GM10266 (cell line): ENCODE measurements around the gene DHODH.
"Not testable (repeated sequence)": the region's sequence is repeated elsewhere in the genome, so short reads cannot be mapped to it uniquely, and the experiment has no call there.

Source experiments
- DNase-seq: peaks from one replicate; pipeline ENCODE4 v3.0.0; 2012; ENCODE audit errors: extremely low spot score
- CTCF ChIP-seq: IDR thresholded peaks from 2 replicates; pipeline ENCODE4 v1.5.1; 2012; ENCODE audit warnings: mild to moderate bottlenecking, low read depth; ENCODE audit not compliant: control insufficient read depth, insufficient read depth; ENCODE audit errors: missing control alignments

Gene DHODH

GRCh38 chr16:72072514-72073342 is 64.2 kb downstream of the DHODH start:
- no peak for DNase-seq

GRCh38 chr16:72073560-72074230 is 65.2 kb downstream of the DHODH start:
- no peak for TF ChIP-seq CTCF
- no peak for DNase-seq

More at GRCh38 chr16:72072514-72073342, 64.2 kb downstream of the DHODH start:
- TF ChIP-seq CTCF = no peak

GRCh38 chr16:72075067-72075466 is 66.5 kb downstream of the DHODH start:
- DNase-seq = not testable (repeated sequence)
